GOT3 (cell line): ENCODE results near the gene IRAK1BP1.
"Not testable (repeated sequence)": the region's sequence is repeated elsewhere in the genome, so short reads cannot be mapped to it uniquely, and the experiment has no call there.

Source experiments
- DNase-seq: peaks from one replicate; lab custom pipeline; 2025; ENCODE audit warnings: mixed read lengths; lab: John Stamatoyannopoulos, UW

The IRAK1BP1 gene, protein sequence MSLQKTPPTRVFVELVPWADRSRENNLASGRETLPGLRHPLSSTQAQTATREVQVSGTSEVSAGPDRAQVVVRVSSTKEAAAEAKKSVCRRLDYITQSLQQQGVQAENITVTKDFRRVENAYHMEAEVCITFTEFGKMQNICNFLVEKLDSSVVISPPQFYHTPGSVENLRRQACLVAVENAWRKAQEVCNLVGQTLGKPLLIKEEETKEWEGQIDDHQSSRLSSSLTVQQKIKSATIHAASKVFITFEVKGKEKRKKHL

DNA sequence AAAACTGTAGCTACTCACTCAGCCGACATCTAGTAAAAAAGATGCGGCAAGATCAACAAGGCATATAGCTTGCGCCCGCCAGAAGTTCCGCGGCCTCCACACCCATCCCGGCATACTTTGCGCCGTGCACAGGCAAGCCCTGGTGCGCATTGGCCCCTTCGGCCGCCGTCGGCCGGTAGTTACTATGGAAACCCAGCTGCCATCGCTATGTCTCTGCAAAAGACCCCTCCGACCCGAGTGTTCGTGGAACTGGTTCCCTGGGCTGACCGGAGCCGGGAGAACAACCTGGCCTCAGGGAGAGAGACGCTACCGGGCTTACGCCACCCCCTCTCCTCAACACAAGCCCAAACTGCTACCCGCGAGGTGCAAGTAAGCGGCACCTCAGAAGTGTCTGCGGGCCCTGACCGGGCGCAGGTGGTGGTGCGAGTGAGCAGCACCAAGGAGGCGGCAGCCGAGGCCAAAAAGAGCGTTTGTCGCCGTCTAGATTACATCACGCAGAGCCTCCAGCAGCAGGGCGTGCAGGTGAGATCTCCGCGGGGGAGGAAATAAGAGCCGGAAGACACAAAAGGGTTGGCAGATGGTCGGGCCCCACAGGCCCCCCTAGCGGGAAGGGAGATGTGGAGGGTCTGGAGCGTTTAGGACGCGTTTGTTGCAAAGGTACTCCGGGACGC is at the start of gene IRAK1BP1:
IRAK1BP1 (plus strand) TSS at position 182 of the 671 bp plus-strand sequence; CDS start at position 208, 26 bp downstream.
- DNase-seq = peak; percentile 30

DNA sequence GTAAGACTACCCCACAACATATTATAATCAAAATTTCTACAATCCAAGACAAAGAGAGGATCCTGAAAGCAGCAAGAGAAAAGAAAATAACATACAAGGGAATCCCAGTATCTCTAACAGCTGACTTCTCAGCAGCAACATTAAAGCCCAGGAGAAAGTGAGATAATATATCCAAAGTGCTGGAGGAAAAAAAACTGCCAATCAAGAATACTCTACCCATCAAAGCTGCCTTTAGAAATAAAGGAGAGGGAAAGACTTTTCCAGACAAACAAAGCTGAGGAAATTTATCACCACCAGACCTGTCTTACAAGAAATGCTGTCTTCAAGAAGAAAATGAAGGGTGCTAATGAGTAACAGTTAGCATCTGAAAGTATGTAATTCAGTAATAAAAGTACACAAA is 43.3 kb upstream of the IRAK1BP1 start:
- DNase-seq = no peak

DNA sequence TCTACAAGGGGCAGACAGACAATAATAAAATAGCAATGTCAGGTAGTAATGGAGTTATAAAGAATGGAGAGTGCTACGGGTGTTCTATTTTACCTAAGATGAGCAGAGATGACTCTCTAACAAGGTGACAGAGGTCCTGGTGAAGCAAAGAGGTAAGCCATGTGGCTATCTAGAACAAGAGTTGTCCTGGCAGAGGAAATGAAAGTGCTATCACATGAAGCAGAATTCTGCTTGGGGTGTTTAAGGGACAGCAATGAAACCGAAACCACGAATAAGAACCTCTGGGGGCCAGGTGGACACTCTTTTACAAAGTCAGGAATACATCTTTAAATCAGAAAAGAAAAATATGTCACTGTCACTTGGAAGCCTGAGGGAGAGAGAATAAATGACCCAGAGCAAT is 37.9 kb upstream of the IRAK1BP1 start:
- no peak for DNase-seq

DNA sequence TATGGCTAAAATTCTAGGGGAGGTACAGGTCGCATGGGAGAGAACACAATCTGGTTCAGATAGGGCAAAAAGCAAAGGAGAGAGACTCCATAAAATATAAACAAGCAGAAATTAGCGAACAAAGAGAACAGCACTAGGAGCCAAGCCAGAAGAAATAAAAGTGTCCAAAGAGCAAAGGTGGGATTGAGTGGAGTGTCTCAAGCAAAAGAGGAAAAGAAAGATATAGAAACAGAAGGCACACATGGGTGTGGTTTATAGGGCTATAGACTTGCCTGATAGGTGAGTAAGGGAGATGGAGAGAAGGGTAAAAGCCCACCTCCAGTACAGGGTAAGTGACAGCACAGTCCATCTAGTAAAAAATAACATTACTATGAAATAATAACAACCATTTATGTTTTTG is 36.5 kb upstream of the IRAK1BP1 start:
- no peak for DNase-seq

DNA sequence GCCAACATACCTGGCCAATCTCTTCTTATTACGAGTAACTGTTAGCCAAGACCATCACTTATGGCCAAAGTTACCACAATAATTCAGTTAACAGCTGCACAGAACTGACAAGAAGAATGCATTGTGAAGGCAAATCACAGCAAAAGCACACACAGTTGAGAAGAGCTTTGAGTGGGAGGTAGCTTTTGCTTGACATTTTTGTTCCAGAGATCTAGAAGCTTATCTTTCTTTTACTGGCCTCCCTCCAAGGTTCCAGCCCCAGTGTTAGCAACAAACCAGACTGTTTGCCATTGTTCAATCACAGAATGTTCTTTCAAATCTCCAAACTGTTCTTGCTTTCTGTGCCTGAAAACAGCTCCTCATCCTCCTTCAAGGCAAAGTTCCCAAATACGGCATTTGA is 35.9 kb upstream of the IRAK1BP1 start:
- DNase-seq = no peak

DNA sequence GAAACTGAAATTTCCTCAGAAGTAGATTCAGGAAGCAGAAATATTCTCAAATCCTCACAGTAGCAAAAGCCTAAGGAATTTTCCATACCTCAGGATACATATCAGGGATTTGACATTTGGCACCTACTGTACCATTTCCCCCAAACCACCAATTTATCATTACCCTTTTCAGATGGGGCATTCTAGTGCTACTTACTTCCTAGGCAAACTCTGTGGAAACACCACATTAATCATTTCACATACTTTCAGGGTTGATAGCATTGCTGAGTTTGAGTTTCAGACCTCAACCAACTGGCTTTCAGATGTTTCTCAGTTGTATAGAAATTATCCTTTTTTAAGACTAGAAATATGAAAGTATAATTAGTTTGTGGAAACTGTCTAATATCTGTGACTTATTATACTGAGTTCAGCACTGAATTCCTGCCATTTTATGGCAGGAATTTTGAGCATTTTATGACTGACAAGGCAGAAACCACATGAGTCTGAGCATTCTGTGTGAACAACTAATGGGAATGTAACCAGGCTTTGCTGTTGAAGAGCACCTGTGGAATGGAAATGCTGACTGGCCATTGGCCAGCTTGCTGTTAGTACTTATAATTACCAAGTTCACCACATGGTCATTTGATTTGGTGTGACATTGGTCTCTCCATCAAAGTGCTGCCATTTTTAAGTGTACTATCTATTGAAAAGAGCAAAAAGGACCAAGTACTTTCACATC is 35.1 kb upstream of the IRAK1BP1 start:
- DNase-seq = no peak

DNA sequence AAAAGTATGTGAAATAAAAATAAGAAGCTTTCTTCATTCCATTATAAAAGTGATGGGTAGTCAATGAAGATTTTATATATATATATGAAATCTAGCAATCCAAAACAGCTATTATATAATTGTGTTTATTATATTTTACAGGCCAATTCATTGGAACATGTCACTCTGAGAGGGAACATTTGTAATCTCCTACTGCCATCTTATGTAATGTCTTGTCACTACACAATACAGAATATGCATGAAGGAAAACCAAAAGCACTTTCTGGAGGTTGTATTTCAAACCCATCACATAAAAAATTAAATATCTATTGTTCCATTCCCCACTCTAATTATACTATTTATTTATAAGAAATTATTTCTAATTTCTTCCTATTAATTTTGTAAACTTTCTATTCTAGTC is 31.5 kb upstream of the IRAK1BP1 start:
- DNase-seq = no peak

DNA sequence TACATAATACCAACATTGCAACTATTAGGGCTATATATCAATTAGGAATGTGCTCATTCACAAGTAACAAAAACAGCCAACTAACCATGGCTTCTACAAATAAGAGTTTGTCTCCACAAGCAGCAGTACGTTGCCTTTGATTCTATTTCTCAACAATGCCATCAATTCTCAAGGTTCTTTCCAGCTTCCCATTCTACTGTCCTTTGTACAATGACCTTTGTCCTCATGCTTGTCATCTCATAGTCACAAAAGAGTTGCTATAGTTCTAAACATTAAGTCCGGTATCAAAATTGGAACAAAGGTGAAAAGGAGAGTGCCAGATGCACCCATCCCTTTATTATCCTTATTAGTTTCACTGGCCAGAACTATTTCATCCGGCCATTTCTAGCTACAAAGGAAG is 30.8 kb upstream of the IRAK1BP1 start:
- DNase-seq = no peak

DNA sequence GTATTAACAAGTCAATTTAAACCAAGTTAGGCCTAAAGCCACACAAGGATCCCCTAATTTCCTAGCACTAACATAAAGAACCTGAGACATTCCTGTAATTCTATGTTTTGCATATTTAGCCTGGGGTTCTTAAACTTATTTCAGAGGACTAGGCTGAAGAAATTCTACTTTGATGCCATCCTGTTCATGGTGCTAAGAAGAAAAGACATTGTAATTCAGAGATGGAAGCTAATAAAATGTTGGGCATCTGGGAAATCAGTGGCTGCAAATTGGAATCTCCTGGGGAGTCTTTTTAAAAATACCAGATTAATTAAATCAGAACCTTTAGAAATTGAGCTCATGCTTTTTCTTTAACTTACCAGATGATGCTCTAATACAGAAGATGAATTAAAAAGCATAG is 26.2 kb upstream of the IRAK1BP1 start:
- DNase-seq = no peak

DNA sequence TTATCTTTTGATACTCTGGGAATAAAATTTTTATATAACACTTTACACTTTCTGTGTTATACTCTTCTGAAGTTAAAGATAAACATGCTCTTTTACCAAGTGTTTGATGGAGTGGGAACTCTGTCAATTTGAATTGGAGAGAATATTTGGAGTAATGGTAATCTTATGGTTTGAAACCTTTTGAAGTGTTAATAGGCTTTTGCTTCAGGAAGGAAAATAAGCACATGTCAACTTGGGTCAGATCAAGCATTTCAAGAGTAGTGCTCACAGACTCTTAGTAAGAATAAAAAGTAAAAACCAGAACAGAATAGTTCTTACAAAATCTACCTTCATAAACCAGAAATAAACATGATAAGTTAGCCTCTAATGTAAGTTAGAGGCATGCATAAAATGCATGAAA is 24.4 kb upstream of the IRAK1BP1 start:
- DNase-seq = no peak

DNA sequence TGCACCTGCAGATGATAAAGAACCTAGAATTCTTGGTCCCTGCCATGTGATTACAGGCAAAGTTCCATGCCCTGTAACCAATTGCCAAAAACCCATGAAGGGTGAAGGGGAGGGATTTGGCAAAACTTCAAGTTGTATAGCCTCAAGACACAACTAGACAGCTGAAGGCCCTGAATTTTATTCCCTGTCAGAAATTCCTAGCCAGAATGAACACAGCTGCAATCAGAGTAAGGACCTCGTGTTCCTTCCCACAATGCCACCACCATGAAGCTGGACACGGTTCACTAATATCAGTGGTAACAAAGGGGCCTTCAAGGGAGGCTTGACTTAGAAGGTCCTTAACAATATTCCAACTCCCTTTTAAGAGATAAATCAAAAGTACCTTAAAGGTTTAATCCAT is 22.5 kb upstream of the IRAK1BP1 start:
- no peak for DNase-seq

DNA sequence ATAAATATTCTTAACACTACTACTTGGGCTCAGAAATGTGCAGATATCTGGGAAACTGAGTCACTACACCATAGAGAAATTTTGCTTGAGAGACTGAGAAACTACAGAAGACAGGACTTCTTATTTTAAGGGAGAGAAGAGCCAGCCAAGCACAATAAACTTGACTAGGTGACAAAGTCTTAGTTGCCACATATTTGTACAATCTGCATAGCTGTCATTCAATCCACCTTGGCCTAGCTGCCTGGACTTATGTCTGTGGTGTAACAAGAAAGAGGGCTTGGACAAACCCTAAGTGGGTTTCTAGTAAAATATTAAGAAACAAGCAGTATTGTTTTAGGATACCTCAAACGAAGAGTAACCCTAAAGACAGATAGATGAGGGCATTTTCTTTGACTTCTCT is 21.8 kb upstream of the IRAK1BP1 start:
- no peak for DNase-seq

DNA sequence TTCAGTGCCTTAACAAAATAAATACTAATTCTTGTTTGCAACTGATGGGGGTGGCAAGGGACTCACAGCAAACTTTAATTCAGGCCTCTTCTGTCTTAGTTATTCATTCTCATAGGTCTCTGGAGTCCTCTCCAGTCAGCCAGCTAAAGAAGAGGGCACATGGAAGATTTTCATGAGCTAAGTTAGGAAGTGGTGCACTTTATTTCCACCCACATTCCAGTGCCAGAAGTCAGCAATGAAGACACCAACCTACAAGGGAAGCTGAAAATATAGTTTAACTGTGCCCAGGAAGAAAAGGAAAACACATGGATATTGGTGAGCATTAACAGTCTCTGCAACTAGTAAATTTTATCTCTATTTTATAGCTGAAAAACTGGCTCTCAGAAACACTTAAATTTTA is 16.7 kb upstream of the IRAK1BP1 start:
- DNase-seq = no peak

DNA sequence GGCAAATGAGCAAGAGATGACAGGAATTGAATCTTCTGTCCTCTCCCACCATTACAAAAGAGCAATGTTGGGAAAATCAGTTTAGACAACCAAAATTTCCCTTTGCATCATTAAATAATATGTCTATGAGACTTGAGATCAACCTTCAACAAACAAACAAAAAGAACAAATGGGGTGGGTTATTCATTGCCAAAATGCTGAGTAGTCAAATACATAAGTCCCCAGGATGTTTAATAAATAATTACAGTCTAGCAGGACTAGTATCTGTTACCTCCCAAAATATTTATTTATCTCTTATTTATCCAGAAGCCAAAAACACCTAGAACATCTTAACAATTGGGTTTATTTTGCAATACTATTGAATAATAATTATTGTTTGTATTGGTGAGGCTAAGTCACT is 16.2 kb upstream of the IRAK1BP1 start:
- DNase-seq = no peak

DNA sequence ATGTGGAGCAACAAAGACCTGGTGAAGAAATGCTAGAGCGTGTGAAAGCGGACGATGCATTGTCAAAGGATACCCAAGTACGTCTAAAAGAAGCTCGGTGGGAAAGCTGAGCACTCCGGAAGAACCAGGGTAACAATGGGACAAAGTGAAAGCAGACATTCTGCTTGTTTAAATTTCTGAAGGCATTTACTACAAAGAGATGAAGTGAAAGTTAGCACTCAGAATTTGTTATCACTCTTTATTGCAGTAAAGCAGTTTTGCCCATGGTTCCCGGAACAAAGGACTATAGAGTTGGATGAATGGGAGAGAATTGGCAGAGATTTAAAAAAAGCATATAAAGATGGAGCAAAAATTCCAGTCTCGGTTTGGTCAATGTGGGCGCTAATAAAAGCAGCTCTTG is 12.8 kb upstream of the IRAK1BP1 start:
- DNase-seq = no peak

DNA sequence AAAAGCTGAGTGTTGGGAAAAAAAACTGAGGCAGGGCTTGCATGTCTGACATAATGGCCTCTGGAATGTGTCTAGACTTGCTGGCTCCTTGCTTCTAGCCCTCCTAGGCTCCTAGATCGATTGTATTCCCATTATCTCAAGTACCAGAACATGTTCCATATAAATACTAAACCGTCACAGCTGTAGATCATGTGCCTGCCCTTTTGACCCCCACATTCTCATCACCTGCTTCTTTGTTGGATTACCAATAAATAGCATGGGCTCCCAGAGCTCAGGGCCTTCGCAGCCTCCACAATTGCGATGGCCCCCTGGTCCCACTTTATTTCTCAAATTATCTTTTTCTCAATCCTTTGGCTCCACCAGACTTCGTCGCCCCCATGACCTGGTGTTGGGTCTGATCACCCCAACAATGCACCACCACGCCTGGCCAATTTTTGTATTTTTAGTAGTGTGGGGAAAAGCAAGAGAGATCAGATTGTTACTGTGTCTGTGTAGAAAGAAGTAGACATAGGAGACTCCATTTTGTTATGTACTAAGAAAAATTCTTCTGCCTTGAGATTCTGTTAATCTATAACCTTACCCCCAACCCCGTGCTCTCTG is 8.9 kb upstream of the IRAK1BP1 start:
- not testable (repeated sequence) for DNase-seq

DNA sequence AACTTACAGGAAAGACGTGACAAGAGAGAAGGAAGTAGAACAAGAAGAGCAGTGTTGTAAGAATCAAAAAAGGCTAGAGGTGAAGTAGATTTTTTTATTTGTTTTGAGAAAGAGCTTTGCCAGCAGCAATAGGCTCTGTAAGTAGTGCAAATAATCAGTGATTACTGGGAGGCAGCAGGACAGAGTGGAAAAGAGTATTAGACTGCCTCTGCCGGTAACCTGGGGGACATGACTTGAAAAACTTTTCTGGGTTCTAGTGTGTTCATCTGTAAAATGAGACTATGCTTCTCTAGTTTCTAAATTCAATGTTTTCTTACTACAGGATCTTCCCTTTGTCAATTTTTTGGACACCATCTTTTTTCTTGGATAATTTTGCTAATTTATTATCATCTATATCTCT is 5.8 kb upstream of the IRAK1BP1 start:
- no peak for DNase-seq

DNA sequence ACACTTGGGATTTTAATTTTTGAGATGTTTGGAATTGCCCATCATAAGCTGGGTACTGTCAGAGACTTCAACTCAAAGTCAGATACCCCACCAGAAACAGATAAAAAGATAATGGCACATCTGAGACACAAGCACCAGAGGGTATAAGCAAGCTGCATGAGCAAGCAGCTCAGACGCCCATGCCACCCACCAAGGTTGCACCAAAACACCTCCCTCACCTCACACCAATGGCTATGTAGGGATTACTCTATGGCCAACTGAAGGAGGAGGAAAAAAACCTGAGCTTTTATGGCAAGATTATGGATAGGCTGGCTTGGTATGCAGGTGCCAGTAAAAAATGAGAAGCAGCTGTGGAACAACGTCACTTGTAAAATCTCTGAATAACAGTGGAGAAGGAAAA is 3.8 kb upstream of the IRAK1BP1 start:
- no peak for DNase-seq

DNA sequence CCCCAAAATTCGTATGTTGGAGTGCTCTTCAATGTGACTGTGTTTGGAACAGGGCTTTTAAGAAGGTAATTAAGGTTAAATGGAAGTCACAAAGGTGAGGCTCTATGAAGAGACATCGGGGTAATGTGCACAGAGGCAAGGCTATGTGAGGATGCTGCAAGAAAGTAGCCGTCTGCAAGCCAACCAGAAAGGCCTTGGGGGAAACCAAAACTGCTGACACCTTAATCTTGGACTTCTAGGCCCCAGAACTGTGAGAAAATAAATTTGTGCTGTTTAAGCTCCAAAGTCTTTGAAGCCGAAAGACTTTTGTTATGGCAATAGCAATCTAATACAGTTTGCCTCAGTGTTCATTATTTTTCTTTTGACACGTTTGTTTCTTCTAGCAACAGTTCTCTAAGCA is 2.4 kb upstream of the IRAK1BP1 start:
- DNase-seq = no peak

DNA sequence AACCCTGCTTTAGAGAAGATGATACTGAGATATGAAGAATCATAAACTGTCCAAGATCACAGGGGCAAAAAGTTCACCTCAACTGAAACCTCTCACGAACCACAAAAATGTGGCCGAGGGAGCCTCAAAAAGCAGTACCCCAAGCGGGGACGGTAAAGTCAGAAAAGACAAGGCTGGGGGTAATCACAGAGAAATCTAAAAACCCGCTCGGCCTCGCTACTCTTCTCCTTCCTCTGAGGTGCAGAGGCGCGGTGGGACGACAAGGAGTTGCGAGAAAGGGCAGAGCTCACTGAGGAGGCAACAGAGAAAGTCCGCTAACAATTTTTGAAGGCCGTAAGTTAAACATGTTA is 356 bp upstream of the IRAK1BP1 start:
- no peak for DNase-seq

DNA sequence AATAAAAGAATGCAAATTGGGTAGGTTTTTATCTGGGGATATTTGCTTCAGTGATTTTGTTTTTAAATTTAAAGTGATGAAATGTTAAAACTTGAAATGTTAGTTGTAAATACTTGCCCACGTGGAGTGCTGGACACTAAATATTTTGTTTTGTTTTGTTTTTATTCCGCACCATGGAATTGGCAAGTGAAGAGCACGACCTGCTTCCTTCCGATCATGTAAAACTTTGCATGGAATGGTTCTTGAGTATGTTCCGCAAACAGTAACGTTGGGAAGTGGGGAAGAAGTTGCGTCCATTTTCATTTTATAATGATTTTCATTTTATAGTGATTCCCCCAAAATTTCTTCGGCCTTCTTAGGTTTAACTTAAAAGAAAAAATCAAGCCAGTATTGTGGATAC is 765 bp downstream of the IRAK1BP1 start:
- no peak for DNase-seq

DNA sequence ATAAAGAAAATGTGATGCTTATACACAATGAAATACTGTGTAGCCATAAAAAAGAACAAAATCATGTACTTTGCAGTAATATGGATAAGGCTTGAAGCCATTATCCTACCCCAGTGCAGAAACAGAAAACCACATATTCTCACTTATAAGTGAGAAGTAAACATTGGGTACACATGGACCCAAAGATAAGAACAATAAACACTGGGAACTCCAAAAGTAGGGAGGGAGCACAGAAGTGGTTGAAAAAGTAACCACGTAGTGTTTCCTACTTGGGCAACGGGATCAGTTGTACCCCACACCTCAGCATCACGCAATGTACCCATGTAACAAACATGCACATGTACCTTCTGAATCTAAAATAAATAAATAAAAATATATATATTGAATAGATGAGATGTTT is 8.2 kb downstream of the IRAK1BP1 start:
- DNase-seq = no peak

DNA sequence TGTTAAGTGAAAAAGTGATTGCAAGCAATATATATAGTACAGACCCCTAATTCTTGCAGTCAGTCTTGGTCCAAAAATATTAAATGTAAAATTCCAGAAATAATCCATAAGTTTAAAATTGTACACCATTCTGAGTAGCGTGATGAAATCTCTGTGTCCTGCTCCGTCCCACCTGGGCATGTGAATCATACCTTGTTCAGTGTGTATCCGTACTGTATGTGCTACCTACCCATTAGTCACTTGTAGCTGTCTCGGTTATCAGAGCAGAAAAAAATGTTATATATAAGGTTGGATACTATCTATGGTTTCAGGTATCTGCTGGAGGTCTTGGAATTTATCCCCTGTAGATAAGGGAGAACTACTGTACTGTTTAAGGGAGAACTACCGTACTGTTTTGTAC is 16.3 kb downstream of the IRAK1BP1 start:
- no peak for DNase-seq
